RWPE1 (cell line): ENCODE data around the gene SCAPER.

Experiments
- CTCF ChIA-PET: fragments of 350-600 bp; sonication (Branson Sonifier 250); formaldehyde crosslinking; extraction: SDS; loops from one replicate; lab custom pipeline; 2021; lab: Yijun Ruan, JAX
- POLR2A ChIA-PET: fragments of 400-600 bp; formaldehyde crosslinking; extraction: SDS; loops from one replicate; lab custom pipeline; 2020; ENCODE audit warnings: antibody characterized with exemption; ENCODE audit not compliant: low non-redundant PET; lab: Yijun Ruan, JAX
- DNase-seq: peaks from one replicate; pipeline ENCODE4 v3.0.0; 2012; ENCODE audit warnings: low spot score
- H3K27ac ChIP-seq: fragments of 450-650 bp; 2 replicates; pipeline ENCODE4 v1.5.1; 2017
- CTCF ChIP-seq: fragments of 450-650 bp; conservative IDR thresholded peaks from 2 replicates; pipeline ENCODE4 v1.5.1; 2017; ENCODE audit warnings: low read depth, mild to moderate bottlenecking

The SCAPER gene

GRCh38 chr15:76336254-76337058, 568.7 kb downstream of the SCAPER start, which contains the start of gene ISL2:
ISL2 (plus strand) TSS chr15:76336773; CDS start chr15:76336884, 111 bp downstream.
- ChIA-PET CTCF (interaction anchor here (0.6 to 1.0 kb wide), 3 partner anchors 11 to 699 kb away, joined by 3 read pairs; no protein-coding TSS in a partner anchor), POLR2A (interaction anchor here (0.7 to 1.9 kb wide), 3 partner anchors 24 to 1206 kb away, joined by 4 to 9 read pairs (median 4); partner anchors contain the start of gene ETFA)
- H3K27ac ChIP-seq: peak within 1 kb of the TSS; percentile 86
- DNase-seq: peak; percentile 100
- no peak for TF ChIP-seq CTCF

GRCh38 chr15:76335307-76336253, 569.6 kb downstream of the SCAPER start:
- DNase-seq: peak; percentile 48
- peak overlapping the region; percentile 86 for H3K27ac ChIP-seq
- TF ChIP-seq CTCF: no peak
- ChIA-PET POLR2A (interaction anchor here (0.7 to 1.9 kb wide), 3 partner anchors 23 to 1207 kb away, joined by 4 to 9 read pairs (median 4); partner anchors contain the start of gene ETFA), CTCF (interaction anchor here (0.6 to 1.0 kb wide), 4 partner anchors 12 to 698 kb away, joined by 3 to 4 read pairs (median 3); no protein-coding TSS in a partner anchor)

- no peak for TF ChIP-seq CTCF
- H3K27ac ChIP-seq: peak overlapping the region; percentile 86
- DNase-seq: no peak
- ChIA-PET POLR2A (interaction anchor here (1.9 kb wide), 1 partner anchor 24 kb away, joined by 9 read pairs; the partner anchor contains the start of gene ETFA), CTCF (interaction anchor here (0.6 to 0.7 kb wide), 4 partner anchors 10 to 543 kb away, joined by 3 to 5 read pairs (median 4); no protein-coding TSS in a partner anchor)
These were observed 570.5 kb downstream of the SCAPER start for GRCh38 chr15:76334438-76335306.

GRCh38 chr15:76333720-76334437, 571.3 kb downstream of the SCAPER start:
- no peak for TF ChIP-seq CTCF
- CTCF ChIA-PET: interaction anchor here (0.6 to 0.7 kb wide), 4 partner anchors 11 to 543 kb away, joined by 3 to 5 read pairs (median 4); no protein-coding TSS in a partner anchor
- DNase-seq: peak; percentile 27
- no peak overlapping the region for H3K27ac ChIP-seq
- POLR2A ChIA-PET: no interaction called here

- CTCF ChIA-PET: no interaction called here
- no peak for DNase-seq
- no peak for TF ChIP-seq CTCF
These were observed 571.8 kb downstream of the SCAPER start for GRCh38 chr15:76333309-76333708.

More at GRCh38 chr15:76333309-76333708, 571.8 kb downstream of the SCAPER start:
- H3K27ac ChIP-seq: no peak overlapping the region
- POLR2A ChIA-PET: no interaction called here
